ENCODE data around the gene EIF4A3. TPM values are rescaled to one million over a fixed set of nuclear protein-coding genes. Genes with fewer than 3 reads are reported as not detected.

EIF4A3 gene
- polyA plus RNA-seq, 2 of the 4 experiments (the other 2 are of a cell fraction): 181 to 189 TPM

DNA sequence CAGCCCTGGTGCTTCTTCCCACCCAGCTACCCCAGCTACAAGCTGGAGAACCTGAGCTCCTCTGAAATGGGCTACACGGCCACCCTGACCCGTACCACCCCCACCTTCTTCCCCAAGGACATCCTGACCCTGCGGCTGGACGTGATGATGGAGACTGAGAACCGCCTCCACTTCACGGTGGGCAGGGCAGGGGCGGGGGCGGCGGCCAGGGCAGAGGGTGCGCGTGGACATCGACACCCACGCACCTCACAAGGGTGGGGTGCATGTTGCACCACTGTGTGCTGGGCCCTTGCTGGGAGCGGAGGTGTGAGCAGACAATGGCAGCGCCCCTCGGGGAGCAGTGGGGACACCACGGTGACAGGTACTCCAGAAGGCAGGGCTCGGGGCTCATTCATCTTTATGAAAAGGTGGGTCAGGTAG lies 42.0 kb downstream of the EIF4A3 start (continued):
- TF ChIP-seq, protein P1, sequence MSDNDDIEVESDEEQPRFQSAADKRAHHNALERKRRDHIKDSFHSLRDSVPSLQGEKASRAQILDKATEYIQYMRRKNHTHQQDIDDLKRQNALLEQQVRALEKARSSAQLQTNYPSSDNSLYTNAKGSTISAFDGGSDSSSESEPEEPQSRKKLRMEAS (IDR thresholded peaks at IDR 0.05): no peak

DNA sequence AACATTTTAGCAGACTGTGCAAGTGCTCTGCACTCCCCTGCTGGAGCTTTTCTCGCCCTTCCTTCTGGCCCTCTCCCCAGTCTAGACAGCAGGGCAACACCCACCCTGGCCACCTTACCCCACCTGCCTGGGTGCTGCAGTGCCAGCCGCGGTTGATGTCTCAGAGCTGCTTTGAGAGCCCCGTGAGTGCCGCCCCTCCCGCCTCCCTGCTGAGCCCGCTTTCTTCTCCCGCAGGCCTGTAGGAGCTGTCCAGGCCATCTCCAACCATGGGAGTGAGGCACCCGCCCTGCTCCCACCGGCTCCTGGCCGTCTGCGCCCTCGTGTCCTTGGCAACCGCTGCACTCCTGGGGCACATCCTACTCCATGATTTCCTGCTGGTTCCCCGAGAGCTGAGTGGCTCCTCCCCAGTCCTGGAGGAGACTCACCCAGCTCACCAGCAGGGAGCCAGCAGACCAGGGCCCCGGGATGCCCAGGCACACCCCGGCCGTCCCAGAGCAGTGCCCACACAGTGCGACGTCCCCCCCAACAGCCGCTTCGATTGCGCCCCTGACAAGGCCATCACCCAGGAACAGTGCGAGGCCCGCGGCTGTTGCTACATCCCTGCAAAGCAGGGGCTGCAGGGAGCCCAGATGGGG lies 42.5 kb downstream of the EIF4A3 start:
- DNase-seq (ENCODE audit: low read depth in 1 of 2, low spot score in 1 of 2) (no peak), FAIRE-seq (no peak), ATAC-seq (no peak)
- Histone ChIP-seq H3K9me3 (no peaks in the 10 kb centered on the region), H3K4me1 (peaks cover 11% of the 10 kb centered on the region), H3K27ac (no peak overlapping the region), H3K4me3 (no peak overlapping the region), H3K4me2 (no peak overlapping the region)
- ChIA-PET POLR2A (interaction anchor here (1.1 kb wide), 1 partner anchor 36 kb away, joined by 3 read pairs; no protein-coding TSS in a partner anchor), CTCF (interaction anchor here (0.6 to 2.0 kb wide), 8 partner anchors 8 to 306 kb away, joined by 3 to 9 read pairs (median 4); no protein-coding TSS in a partner anchor)
- TF ChIP-seq KDM1A (IDR thresholded peaks at IDR 0.05; ENCODE audit: low read depth) (no peak), RARB (CRISPR knock-in tag; IDR thresholded peaks at IDR 0.05) (no peak), JUNB (IDR thresholded peaks at IDR 0.05) (no peak), RAD21 (conservative IDR thresholded peaks at IDR 0.05 in 1 of 2, IDR thresholded peaks at IDR 0.05 in 1 of 2) (no peak), GATA3 (IDR thresholded peaks at IDR 0.05; ENCODE audit: borderline replicate concordance) (no peak), CHD4 (IDR thresholded peaks at IDR 0.05; ENCODE audit: borderline replicate concordance) (no peak), EHF (CRISPR knock-in tag; IDR thresholded peaks at IDR 0.05) (no peak)
- TF ChIP-seq, protein P2, sequence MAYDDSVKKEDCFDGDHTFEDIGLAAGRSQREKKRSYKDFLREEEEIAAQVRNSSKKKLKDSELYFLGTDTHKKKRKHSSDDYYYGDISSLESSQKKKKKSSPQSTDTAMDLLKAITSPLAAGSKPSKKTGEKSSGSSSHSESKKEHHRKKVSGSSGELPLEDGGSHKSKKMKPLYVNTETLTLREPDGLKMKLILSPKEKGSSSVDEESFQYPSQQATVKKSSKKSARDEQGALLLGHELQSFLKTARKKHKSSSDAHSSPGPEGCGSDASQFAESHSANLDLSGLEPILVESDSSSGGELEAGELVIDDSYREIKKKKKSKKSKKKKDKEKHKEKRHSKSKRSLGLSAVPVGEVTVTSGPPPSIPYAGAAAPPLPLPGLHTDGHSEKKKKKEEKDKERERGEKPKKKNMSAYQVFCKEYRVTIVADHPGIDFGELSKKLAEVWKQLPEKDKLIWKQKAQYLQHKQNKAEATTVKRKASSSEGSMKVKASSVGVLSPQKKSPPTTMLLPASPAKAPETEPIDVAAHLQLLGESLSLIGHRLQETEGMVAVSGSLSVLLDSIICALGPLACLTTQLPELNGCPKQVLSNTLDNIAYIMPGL (CRISPR knock-in tag; IDR thresholded peaks at IDR 0.05; ENCODE audit: borderline replicate concordance): no peak
- TF ChIP-seq, protein P3, sequence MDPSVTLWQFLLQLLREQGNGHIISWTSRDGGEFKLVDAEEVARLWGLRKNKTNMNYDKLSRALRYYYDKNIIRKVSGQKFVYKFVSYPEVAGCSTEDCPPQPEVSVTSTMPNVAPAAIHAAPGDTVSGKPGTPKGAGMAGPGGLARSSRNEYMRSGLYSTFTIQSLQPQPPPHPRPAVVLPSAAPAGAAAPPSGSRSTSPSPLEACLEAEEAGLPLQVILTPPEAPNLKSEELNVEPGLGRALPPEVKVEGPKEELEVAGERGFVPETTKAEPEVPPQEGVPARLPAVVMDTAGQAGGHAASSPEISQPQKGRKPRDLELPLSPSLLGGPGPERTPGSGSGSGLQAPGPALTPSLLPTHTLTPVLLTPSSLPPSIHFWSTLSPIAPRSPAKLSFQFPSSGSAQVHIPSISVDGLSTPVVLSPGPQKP (IDR thresholded peaks at IDR 0.05; ENCODE audit: low read depth, low read length): no peak
- TF ChIP-seq, protein P4, sequence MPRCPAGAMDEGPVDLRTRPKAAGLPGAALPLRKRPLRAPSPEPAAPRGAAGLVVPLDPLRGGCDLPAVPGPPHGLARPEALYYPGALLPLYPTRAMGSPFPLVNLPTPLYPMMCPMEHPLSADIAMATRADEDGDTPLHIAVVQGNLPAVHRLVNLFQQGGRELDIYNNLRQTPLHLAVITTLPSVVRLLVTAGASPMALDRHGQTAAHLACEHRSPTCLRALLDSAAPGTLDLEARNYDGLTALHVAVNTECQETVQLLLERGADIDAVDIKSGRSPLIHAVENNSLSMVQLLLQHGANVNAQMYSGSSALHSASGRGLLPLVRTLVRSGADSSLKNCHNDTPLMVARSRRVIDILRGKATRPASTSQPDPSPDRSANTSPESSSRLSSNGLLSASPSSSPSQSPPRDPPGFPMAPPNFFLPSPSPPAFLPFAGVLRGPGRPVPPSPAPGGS (IDR thresholded peaks at IDR 0.05): no peak
- WGBS (ENCODE audit: missing lambda C conversion rate): 78% methylated on average over 26 of the region's 26 CpGs

DNA sequence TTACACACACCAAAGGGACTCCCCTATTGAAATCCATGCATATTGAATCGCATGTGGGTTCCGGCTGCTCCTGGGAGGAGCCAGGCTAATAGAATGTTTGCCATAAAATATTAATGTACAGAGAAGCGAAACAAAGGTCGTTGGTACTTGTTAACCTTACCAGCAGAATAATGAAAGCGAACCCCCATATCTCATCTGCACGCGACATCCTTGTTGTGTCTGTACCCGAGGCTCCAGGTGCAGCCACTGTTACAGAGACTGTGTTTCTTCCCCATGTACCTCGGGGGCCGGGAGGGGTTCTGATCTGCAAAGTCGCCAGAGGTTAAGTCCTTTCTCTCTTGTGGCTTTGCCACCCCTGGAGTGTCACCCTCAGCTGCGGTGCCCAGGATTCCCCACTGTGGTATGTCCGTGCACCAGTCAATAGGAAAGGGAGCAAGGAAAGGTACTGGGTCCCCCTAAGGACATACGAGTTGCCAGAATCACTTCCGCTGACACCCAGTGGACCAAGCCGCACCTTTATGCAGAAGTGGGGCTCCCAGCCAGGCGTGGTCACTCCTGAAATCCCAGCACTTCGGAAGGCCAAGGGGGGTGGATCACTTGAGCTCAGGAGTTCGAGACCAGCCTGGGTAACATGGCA lies 43.4 kb downstream of the EIF4A3 start:
- DNase-seq (ENCODE audit: low read depth in 1 of 2, low spot score in 1 of 2): no peak
- no peak for FAIRE-seq
- no peak overlapping the region for H3K4me2 ChIP-seq
- H3K27ac ChIP-seq: no peak overlapping the region
- ChIA-PET POLR2A (no interaction called here), CTCF (interaction anchor here (1.0 to 2.0 kb wide), 6 partner anchors 9 to 150 kb away, joined by 3 to 9 read pairs (median 6); no protein-coding TSS in a partner anchor)
- H3K9me3 ChIP-seq: no peaks in the 10 kb centered on the region
- peaks cover 11% of the 10 kb centered on the region for H3K4me1 ChIP-seq
- no peak overlapping the region for H3K4me3 ChIP-seq
- ATAC-seq: no peak
- WGBS (ENCODE audit: missing lambda C conversion rate): 92% methylated on average over 19 of the region's 19 CpGs
- TF ChIP-seq, protein P5, sequence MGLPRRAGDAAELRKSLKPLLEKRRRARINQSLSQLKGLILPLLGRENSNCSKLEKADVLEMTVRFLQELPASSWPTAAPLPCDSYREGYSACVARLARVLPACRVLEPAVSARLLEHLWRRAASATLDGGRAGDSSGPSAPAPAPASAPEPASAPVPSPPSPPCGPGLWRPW (IDR thresholded peaks at IDR 0.05): no peak
- TF ChIP-seq ZNF302 (CRISPR knock-in tag; IDR thresholded peaks at IDR 0.05) (no peak), EHMT2 (IDR thresholded peaks at IDR 0.05; ENCODE audit: low read depth) (no peak), HDAC2 (IDR thresholded peaks at IDR 0.05) (no peak), KDM1A (IDR thresholded peaks at IDR 0.05; ENCODE audit: low read depth) (no peak), HOXB13 (CRISPR knock-in tag; IDR thresholded peaks at IDR 0.05; ENCODE audit: low read depth) (no peak), RNF2 (IDR thresholded peaks at IDR 0.05; ENCODE audit: borderline replicate concordance, low read depth) (no peak), RFX5 (IDR thresholded peaks at IDR 0.05) (no peak), GATA3 (IDR thresholded peaks at IDR 0.05; ENCODE audit: borderline replicate concordance) (no peak)
- TF ChIP-seq, protein P1 (IDR thresholded peaks at IDR 0.05): no peak
- TF ChIP-seq, protein P6, sequence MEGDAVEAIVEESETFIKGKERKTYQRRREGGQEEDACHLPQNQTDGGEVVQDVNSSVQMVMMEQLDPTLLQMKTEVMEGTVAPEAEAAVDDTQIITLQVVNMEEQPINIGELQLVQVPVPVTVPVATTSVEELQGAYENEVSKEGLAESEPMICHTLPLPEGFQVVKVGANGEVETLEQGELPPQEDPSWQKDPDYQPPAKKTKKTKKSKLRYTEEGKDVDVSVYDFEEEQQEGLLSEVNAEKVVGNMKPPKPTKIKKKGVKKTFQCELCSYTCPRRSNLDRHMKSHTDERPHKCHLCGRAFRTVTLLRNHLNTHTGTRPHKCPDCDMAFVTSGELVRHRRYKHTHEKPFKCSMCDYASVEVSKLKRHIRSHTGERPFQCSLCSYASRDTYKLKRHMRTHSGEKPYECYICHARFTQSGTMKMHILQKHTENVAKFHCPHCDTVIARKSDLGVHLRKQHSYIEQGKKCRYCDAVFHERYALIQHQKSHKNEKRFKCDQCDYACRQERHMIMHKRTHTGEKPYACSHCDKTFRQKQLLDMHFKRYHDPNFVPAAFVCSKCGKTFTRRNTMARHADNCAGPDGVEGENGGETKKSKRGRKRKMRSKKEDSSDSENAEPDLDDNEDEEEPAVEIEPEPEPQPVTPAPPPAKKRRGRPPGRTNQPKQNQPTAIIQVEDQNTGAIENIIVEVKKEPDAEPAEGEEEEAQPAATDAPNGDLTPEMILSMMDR (IDR thresholded peaks at IDR 0.05): no peak
- TF ChIP-seq, protein P7, sequence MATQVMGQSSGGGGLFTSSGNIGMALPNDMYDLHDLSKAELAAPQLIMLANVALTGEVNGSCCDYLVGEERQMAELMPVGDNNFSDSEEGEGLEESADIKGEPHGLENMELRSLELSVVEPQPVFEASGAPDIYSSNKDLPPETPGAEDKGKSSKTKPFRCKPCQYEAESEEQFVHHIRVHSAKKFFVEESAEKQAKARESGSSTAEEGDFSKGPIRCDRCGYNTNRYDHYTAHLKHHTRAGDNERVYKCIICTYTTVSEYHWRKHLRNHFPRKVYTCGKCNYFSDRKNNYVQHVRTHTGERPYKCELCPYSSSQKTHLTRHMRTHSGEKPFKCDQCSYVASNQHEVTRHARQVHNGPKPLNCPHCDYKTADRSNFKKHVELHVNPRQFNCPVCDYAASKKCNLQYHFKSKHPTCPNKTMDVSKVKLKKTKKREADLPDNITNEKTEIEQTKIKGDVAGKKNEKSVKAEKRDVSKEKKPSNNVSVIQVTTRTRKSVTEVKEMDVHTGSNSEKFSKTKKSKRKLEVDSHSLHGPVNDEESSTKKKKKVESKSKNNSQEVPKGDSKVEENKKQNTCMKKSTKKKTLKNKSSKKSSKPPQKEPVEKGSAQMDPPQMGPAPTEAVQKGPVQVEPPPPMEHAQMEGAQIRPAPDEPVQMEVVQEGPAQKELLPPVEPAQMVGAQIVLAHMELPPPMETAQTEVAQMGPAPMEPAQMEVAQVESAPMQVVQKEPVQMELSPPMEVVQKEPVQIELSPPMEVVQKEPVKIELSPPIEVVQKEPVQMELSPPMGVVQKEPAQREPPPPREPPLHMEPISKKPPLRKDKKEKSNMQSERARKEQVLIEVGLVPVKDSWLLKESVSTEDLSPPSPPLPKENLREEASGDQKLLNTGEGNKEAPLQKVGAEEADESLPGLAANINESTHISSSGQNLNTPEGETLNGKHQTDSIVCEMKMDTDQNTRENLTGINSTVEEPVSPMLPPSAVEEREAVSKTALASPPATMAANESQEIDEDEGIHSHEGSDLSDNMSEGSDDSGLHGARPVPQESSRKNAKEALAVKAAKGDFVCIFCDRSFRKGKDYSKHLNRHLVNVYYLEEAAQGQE (IDR thresholded peaks at IDR 0.05): no peak
